Measurements from ENCODE around the gene FLVCR1. TPM values are rescaled to one million over a fixed set of nuclear protein-coding genes. Genes with fewer than 3 reads are reported as not detected.

Gene FLVCR1
- total RNA-seq, 1 experiment from 2014 or later: 10.3 TPM

DNA sequence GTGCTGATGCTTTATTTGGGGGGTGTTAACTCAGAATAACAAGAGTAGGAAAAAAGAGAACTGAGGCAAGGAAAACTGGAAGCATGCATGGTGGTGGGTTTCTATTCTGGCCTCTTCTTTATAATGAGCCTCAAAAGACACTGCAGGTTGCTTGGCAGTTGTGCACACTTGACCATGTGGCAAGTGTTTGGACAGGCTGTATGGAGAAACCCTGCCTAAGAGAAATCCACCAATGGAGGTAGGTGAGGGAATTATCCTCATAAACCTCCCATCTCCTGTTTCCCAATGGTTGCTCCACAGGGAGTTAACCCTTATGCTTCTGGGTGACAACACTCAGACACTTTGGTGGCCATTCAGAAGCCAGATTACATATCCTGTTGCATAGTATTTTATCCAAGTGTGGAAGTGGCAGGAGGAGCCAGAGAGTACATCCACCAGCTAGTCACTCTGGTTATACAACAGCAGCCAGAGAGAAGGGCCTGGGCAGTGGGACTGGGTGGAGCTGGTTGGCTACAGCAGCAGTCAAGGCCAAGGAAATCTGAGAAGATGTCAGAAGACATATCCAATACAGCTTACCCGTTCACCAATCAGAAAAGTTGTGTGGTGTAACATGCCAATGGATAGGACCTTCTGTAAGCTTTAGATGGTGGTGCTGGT lies 75.9 kb downstream of the FLVCR1 start:
- in situ Hi-C loops (cut with HindIII; ENCODE audit: low pct_unique_long_range_greater_than_20kb, low sequenced_read_pairs): no loop called here

DNA sequence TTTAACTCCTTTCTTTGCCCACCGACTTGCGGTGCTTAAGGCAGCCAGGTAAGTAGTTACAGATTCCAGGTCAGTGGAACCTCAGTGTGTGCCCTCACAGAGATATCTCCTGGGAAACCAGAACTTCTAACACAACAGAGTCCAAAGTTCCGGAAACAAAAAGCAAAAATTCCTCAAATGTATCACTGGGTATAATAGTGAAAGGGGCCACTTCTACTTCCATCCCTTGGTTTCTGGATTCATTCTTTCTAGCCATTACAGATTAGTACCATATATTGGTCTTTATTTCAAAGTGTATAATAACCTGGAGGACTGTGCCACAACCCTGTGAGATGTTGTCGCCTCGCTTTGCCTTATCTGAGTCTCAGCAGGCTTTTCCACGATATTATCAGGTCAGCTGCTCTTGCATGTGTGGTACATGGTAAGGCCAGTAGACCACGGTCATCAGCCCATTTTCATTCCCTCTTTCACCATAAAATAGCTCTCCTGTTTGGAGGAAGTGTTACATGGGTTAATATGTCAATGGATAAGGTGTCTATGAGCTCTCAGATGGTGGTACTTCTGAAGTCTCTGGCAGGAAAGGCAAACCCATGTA lies 77.4 kb downstream of the FLVCR1 start:
- in situ Hi-C loops (cut with HindIII; ENCODE audit: low pct_unique_long_range_greater_than_20kb, low sequenced_read_pairs): no loop called here

More for the DNA sequence above, 75.9 kb downstream of the FLVCR1 start:
- DNase-seq (ENCODE audit: low read depth): no peak

DNA sequence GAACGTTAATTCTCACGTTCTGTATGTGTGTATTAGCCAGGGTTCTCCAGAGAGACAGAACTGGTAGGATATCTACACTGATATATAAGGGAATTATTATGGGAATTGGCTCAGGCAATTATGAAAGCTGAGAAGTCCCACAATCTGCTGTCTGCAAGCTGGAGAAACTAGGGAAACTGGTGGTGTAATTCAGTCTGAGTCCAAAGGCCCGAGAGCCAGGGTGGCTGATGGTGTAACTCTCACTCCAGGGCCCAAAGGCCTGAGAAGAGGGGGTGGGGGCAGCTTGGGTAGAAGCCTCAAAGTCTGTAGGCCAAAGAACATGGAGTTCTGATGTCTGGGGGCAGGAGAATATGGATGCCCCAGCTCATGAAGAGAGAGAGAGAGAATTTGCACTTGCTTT lies 79.0 kb downstream of the FLVCR1 start:
- DNase-seq (ENCODE audit: low read depth): no peak
- in situ Hi-C loops (cut with HindIII; ENCODE audit: low pct_unique_long_range_greater_than_20kb, low sequenced_read_pairs): no loop called here

More for the DNA sequence above, 77.4 kb downstream of the FLVCR1 start:
- DNase-seq (ENCODE audit: low read depth): no peak

DNA sequence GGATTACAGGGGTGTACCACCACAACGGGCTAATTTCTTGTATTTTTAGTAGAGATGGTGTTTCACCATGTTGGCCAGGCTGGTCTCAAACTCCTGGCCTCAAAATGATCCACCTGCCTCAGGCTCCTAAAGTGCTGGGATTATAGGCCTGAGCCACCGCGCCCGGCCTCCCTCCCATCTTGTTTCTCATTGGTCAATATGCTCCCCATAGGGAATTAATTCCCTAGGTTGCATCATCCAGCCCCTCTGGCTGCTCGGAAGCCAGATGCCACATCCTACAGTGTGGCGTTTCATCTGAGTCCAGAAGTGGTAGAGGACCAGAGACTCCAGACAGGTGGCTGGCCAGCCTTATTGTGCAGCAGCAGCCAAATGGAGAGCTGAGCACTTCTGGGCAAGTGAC lies 80.8 kb downstream of the FLVCR1 start:
- in situ Hi-C loops (cut with HindIII; ENCODE audit: low pct_unique_long_range_greater_than_20kb, low sequenced_read_pairs): no loop called here
- no peak for DNase-seq (ENCODE audit: low read depth)

DNA sequence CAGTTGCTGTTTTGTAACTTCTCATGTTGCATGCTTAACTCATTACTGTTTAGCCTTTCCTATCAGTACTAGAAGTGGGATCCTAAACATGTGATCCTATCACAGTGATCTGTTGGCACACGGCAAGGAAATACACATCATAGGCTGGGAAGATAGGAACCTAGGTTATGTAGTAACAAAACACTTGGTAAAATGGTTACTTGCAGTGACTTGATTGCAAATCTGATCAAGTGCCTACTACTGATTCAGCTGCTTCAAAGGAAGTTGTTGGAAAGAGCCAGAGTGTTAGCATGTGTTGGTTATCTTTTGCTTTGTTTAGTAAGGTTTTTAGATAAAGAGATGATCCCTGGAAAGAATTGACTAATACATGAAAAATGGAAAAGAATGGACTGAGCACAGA lies 83.4 kb downstream of the FLVCR1 start:
- no peak for DNase-seq (ENCODE audit: low read depth)
- in situ Hi-C loops (cut with HindIII; ENCODE audit: low pct_unique_long_range_greater_than_20kb, low sequenced_read_pairs): no loop called here

DNA sequence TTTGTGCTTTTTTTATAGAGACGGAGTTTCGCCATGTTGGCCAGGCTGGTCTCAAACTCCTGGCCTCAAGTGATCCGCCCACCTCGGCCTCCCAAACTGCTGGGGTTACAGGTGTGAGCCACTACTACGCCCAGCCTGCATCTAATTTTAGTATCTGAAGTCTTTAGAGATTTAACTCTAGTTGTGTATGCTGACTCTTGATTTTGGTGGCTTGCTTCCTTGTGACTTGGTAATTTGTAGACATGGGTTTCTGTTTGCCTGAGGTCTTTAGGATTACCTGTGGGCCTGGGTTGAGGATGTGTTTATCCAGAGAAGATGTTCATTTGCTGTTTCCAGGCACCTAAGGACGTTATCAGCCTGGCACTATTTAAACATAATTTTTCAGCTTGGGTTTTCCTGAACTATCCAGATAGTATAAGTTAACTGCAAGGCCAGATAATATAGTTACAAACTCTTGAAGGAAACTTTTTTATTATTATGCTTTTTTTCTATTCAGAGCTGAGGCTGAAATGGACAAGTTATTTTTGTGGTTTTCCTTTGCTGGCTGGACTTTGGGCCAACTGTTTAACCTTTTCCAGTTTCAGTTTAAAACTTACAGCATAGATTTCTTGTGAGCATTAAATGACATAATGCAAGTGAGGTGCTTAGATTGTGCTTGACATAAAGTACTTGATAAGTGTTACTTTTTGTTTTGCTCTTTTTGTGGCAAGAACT lies 84.8 kb downstream of the FLVCR1 start:
- in situ Hi-C loops (cut with HindIII; ENCODE audit: low pct_unique_long_range_greater_than_20kb, low sequenced_read_pairs): no loop called here

DNA sequence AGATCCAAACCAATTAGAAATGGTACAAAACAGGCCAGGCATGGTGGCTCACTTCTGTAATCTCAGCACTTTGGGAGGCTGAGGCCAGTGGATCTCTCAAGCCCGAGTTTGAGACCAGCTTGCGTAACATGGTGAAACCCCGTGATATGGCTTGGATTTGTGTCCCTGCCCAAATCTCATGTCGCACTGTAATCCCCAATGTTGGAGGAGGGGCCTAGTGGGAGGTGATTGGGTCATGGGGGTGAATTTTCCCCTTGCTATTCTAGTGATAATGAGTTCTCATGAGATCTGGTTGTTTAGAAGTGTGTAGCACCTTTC lies 85.3 kb downstream of the FLVCR1 start:
- in situ Hi-C loops (cut with HindIII; ENCODE audit: low pct_unique_long_range_greater_than_20kb, low sequenced_read_pairs): no loop called here
- no peak for DNase-seq (ENCODE audit: low read depth)

More for the DNA sequence above, 84.8 kb downstream of the FLVCR1 start:
- no peak for DNase-seq (ENCODE audit: low read depth)

DNA sequence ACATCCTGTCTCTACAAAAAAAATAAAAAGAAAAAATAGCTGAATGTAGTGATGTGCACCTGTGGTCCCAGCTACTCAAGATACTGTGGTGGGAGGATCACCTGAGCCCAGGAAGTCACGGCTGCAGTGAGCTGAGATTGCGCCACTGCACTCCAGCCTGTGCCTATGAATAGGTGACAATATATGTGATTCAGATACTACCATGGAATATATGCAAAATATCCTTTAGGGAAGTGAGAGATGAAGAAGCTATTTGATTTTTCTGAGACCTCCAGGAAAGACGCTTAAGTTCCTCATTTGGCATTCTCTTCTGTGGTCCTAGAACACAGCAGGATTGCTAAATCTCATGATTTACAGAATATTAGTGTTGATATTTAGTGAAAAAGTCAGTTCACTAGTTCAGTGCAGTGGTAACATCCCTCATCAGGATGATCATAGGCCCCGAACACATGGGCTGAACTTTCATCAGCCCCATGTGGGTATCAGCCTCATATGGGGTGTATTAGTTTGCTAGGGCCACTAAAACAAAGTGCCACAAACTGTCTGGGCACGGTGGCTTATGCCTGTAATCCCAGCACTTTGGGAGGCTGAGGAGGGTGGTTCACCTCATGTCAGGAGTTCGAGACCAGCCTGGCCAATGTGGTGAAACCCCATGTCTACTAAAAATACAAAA lies 86.3 kb downstream of the FLVCR1 start:
- DNase-seq (ENCODE audit: low read depth): no peak
- in situ Hi-C loops (cut with HindIII; ENCODE audit: low pct_unique_long_range_greater_than_20kb, low sequenced_read_pairs): no loop called here

DNA sequence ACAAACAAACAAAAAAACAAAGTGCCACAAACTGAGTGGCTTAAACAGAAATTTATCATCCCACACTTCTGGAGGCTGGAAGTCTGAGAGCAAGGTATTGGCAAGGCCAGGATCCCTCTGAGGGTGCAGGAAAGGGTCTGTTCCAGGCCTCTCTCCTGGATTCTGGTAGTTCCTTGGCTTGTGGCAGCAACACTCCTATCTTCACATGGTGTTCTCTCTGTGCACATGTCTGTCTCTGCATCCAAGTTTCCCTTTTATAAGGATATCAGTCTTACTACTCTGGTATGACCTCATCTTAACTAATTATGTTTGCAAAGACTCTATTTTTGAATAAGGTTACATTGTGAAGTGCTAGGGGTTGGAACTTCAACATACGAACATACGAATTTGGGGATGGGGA lies 87.0 kb downstream of the FLVCR1 start:
- no peak for DNase-seq (ENCODE audit: low read depth)
- in situ Hi-C loops (cut with HindIII; ENCODE audit: low pct_unique_long_range_greater_than_20kb, low sequenced_read_pairs): no loop called here

DNA sequence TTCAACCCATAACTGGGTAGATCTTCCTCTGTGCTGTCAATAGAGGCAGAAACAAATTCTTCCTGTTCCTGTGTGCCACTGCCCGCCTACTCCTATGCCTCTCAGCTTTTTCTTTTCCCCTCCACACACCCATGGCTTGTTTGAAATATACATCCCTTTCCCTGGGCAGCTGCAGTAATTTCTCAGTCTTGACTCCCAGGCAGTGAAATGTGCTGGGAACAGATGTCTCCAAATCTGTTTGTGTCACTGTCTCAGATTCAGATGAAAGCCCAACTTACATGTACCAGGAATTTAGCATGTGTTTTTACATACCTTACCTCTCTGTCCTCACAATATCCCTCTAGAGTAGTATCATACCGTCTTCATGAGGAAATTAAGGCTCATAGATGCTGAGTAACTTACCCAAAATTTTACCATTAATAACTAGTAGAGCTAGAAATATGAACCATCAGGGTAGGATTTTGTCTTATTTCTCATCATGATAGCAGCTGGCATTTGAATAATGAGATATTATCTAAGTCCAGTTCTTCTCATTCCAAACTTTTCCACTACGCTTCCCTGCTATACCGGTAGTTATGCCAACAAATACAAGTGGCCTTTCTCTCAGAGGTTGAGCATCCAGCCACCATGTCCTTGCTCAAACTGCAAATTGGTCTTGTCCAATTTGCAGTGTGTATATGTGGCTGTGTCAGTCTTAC lies 87.5 kb downstream of the FLVCR1 start:
- no peak for DNase-seq (ENCODE audit: low read depth)
- in situ Hi-C loops (cut with HindIII; ENCODE audit: low pct_unique_long_range_greater_than_20kb, low sequenced_read_pairs): no loop called here

DNA sequence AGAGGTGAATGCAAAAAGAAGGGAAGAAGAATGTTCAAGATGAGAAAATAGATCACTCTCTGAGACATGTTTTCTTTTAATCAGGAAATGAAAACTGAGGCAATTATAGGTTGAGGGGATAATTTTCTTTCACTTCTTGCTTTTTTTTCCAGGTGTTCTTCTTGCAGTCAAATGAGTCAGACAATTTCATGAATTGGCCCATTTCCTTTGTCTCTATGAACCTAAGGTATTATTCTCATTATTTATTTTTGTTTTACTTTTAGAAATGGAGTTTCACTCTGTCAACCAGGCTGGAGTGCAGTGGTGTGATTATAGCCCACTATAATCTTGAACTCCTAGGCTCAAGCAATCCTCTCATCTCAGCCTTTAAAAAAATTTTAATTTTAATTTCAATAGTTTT lies 88.8 kb downstream of the FLVCR1 start:
- no peak for DNase-seq (ENCODE audit: low read depth)
- in situ Hi-C loops (cut with HindIII; ENCODE audit: low pct_unique_long_range_greater_than_20kb, low sequenced_read_pairs): no loop called here

Other genes with a start within 250 kb of the FLVCR1 start
- 30.0 and 39.7 TPM in 2 replicates for gene ATF3, start 249.5 kb upstream of the FLVCR1 start, total RNA-seq (2014; rRNA removed; shearing (Covaris generic); ENCODE audit: low replicate concordance)
- gene BATF3, start 158.4 kb upstream of the FLVCR1 start, total RNA-seq (2014; rRNA removed; shearing (Covaris generic); ENCODE audit: low replicate concordance): 1.2 TPM in 1 of 2 replicates, not detected in the other
- gene NSL1, start 66.5 kb upstream of the FLVCR1 start, total RNA-seq (2014; rRNA removed; shearing (Covaris generic); ENCODE audit: low replicate concordance): 54.7 and 65.7 TPM in 2 replicates
- 11.5 and 11.8 TPM in 2 replicates for gene TATDN3, start 66.4 kb upstream of the FLVCR1 start, total RNA-seq (2014; rRNA removed; shearing (Covaris generic); ENCODE audit: low replicate concordance)
- gene SPATA45, start 10.6 kb upstream of the FLVCR1 start, total RNA-seq (2014; rRNA removed; shearing (Covaris generic); ENCODE audit: low replicate concordance): not detected in 2 replicates
- gene VASH2, start 92.3 kb downstream of the FLVCR1 start, total RNA-seq (2014; rRNA removed; shearing (Covaris generic); ENCODE audit: low replicate concordance): 0.17 and 0.74 TPM in 2 replicates
- gene ANGEL2, start 157.6 kb downstream of the FLVCR1 start, total RNA-seq (2014; rRNA removed; shearing (Covaris generic); ENCODE audit: low replicate concordance): 28.5 and 38.5 TPM in 2 replicates
- 11.6 and 13.1 TPM in 2 replicates for gene RPS6KC1, start 193.0 kb downstream of the FLVCR1 start, total RNA-seq (2014; rRNA removed; shearing (Covaris generic); ENCODE audit: low replicate concordance)